A204.1 (cell line): ENCODE measurements around the gene MT1B.
"Not testable (repeated sequence)": the region's sequence is repeated elsewhere in the genome, so short reads cannot be mapped to it uniquely, and the experiment has no call there.

Source experiments
- FAIRE-seq: peaks from 2 replicates; lab custom pipeline; 2012; peaks lifted over from hg19 to GRCh38; lab: Jason Lieb, UNC

Gene MT1B

GRCh38 chr16:56637814-56638750 is 13.6 kb upstream of the MT1B start, which contains the start of gene MT1A:
Gene MT1A, plus strand, starts transcription at chr16:56638666. Its CDS starts 73 bp downstream, at chr16:56638739.
- no peak for FAIRE-seq

- no peak for FAIRE-seq
These were observed 12.6 kb upstream of the MT1B start for GRCh38 chr16:56639045-56639444.

GRCh38 chr16:56640076-56640475 is 11.6 kb upstream of the MT1B start:
- FAIRE-seq: no peak

- no peak for FAIRE-seq
These were observed 10.5 kb upstream of the MT1B start for GRCh38 chr16:56641166-56641565.

GRCh38 chr16:56643080-56643778 is 8.5 kb upstream of the MT1B start:
- no peak for FAIRE-seq

GRCh38 chr16:56643833-56644232 is 7.9 kb upstream of the MT1B start:
- no peak for FAIRE-seq

GRCh38 chr16:56645311-56645710 is 6.4 kb upstream of the MT1B start:
- FAIRE-seq: no peak

GRCh38 chr16:56645838-56646237 is 5.8 kb upstream of the MT1B start:
- FAIRE-seq: no peak

- no peak for FAIRE-seq
These were observed 3.9 kb upstream of the MT1B start for GRCh38 chr16:56647641-56648431.

GRCh38 chr16:56649271-56649670 is 2.4 kb upstream of the MT1B start:
- no peak for FAIRE-seq

- FAIRE-seq: no peak
These were observed 1.9 kb upstream of the MT1B start for GRCh38 chr16:56649820-56650219.

GRCh38 chr16:56652600-56652999 is 914 bp downstream of the MT1B start:
- FAIRE-seq: no peak

- no peak for FAIRE-seq
These were observed 1.5 kb downstream of the MT1B start for GRCh38 chr16:56653218-56653617.

GRCh38 chr16:56657555-56658326 is 6.1 kb downstream of the MT1B start, which contains the start of gene MT1F:
Gene MT1F, plus strand, starts transcription at chr16:56657959. Its CDS starts 100 bp downstream, at chr16:56658059.
- no peak for FAIRE-seq

- no peak for FAIRE-seq
These were observed 6.7 kb downstream of the MT1B start for GRCh38 chr16:56658327-56658875.

GRCh38 chr16:56662357-56663354 is 11.0 kb downstream of the MT1B start:
- no peak for FAIRE-seq

GRCh38 chr16:56664506-56664905 is 12.8 kb downstream of the MT1B start:
- no peak for FAIRE-seq

- not testable (repeated sequence) for FAIRE-seq
These were observed 13.9 kb downstream of the MT1B start for GRCh38 chr16:56665286-56666261.
